ENCODE data around the gene RAD51AP1. TPM values are rescaled to one million over a fixed set of nuclear protein-coding genes. Genes with fewer than 3 reads are reported as not detected.

Gene RAD51AP1
- total RNA-seq, 1 experiment from 2014 or later = 59.4 TPM

GRCh38 chr12:4603421-4603820 is 64.7 kb downstream of the RAD51AP1 start:
- Histone ChIP-seq H2BK15ac (ENCODE audit: low read depth, low read length) (no peak overlapping the region), H3K4me1 (ENCODE audit: insufficient read depth, low read length) (no peaks in the 10 kb centered on the region), H3T11ph (ENCODE audit: low read length) (no peak overlapping the region), H3K9ac (ENCODE audit: extremely low read depth, insufficient read length, low read length) (no peak overlapping the region), H3K9me3 (ENCODE audit: control insufficient read depth, low read depth, low read length) (no peaks in the 10 kb centered on the region), H2BK20ac (ENCODE audit: low read depth, low read length, poor library complexity, severe bottlenecking) (no peak overlapping the region), H2AFZ (ENCODE audit: low read length) (no peak overlapping the region), H2BK12ac (ENCODE audit: insufficient read length, low read depth, low read length) (no peak overlapping the region), H3K27ac (ENCODE audit: insufficient read length, low read depth, low read length) (no peak overlapping the region), H3K79me1 (ENCODE audit: insufficient read depth, low read depth, low read length, poor library complexity, severe bottlenecking) (no peaks in the 10 kb centered on the region), H4K91ac (ENCODE audit: insufficient read length, low read depth, low read length) (no peak overlapping the region), H3K14ac (ENCODE audit: insufficient read depth, low read length) (no peak overlapping the region), H2BK120ac (ENCODE audit: low read depth, low read length, poor library complexity, severe bottlenecking) (no peak overlapping the region), H3K79me2 (ENCODE audit: insufficient read depth, low read length) (no peaks in the 10 kb centered on the region), H4K5ac (ENCODE audit: insufficient read length, low read depth, low read length) (no peak overlapping the region), H3K23ac (ENCODE audit: insufficient read length, low read depth, low read length) (no peak overlapping the region), H3K27me3 (ENCODE audit: insufficient read depth, low read length) (no peaks in the 10 kb centered on the region), H4K8ac (replicated peaks; ENCODE audit: insufficient read length, low read depth, low read length) (no peak overlapping the region), H3K18ac (ENCODE audit: insufficient read length, low read depth, low read length) (no peak overlapping the region), H2AK5ac (ENCODE audit: insufficient read length, low read length) (no peak overlapping the region), H3K4ac (ENCODE audit: low read depth, low read length) (no peak overlapping the region), H4K20me1 (ENCODE audit: control insufficient read depth, insufficient read depth, insufficient read length) (no peaks in the 10 kb centered on the region), H3K23me2 (ENCODE audit: insufficient read length, low read depth, low read length, poor library complexity, severe bottlenecking) (peaks cover 3% of the 10 kb centered on the region), H3K56ac (ENCODE audit: insufficient read length, low read depth, low read length) (no peak overlapping the region), H3K4me2 (ENCODE audit: insufficient read depth, insufficient read length, low read length) (no peak overlapping the region), H2BK5ac (ENCODE audit: insufficient read length, low read length) (no peak overlapping the region)
- TF ChIP-seq, protein P1, sequence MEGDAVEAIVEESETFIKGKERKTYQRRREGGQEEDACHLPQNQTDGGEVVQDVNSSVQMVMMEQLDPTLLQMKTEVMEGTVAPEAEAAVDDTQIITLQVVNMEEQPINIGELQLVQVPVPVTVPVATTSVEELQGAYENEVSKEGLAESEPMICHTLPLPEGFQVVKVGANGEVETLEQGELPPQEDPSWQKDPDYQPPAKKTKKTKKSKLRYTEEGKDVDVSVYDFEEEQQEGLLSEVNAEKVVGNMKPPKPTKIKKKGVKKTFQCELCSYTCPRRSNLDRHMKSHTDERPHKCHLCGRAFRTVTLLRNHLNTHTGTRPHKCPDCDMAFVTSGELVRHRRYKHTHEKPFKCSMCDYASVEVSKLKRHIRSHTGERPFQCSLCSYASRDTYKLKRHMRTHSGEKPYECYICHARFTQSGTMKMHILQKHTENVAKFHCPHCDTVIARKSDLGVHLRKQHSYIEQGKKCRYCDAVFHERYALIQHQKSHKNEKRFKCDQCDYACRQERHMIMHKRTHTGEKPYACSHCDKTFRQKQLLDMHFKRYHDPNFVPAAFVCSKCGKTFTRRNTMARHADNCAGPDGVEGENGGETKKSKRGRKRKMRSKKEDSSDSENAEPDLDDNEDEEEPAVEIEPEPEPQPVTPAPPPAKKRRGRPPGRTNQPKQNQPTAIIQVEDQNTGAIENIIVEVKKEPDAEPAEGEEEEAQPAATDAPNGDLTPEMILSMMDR (conservative IDR thresholded peaks at IDR 0.05) = no peak
- Mint-ChIP-seq H3K36me3 (ENCODE audit: insufficient read depth in 1 of 3, low read depth in 3 of 3) (peaks cover 0 to 5% (median 0%) of the 10 kb centered on the region in 3 experiments; a peak in 1 of 7 replicates), H3K27me3 (ENCODE audit: low read depth) (peaks cover 21% of the 10 kb centered on the region), H3K9me3 (no peaks in the 10 kb centered on the region), H3K4me1 (peaks cover 0 to 10% of the 10 kb centered on the region in 2 experiments; a peak in 3 of 4 replicates), H3K4me3 (no peak overlapping the region), H3K27ac (no peak overlapping the region)
- no peak for DNase-seq
- 100% methylated on average over 1 of the region's 7 CpGs for WGBS (ENCODE audit: extremely low coverage, insufficient read length, low lambda C conversion rate)

Data from H9 (cell line).